Adrenal gland (tissue), 5 donors: ENCODE measurements around the gene TMCC2.

ENCODE experiments used
- CTCF ChIP-seq, 6 experiments: fragments of 450-650 bp in 4 of 6; fragments of 200-600 bp in 2 of 6; sonication (generic) in 1 of 6; IDR thresholded peaks; 1 replicate in 5 of 6; 2 replicates in 1 of 6; pipeline versions ENCODE4 v1.5.1 to v1.8.0; 2016 to 2021; ENCODE audit warnings: antibody characterized with exemption in 6 of 6, mild to moderate bottlenecking in 2 of 6, moderate library complexity in 1 of 6
- POLR2A ChIP-seq, 2 donors: fragments of 450-650 bp; IDR thresholded peaks; one replicate each; pipeline ENCODE4 v1.6.1; 2017; ENCODE audit warnings: antibody characterized with exemption in 2 of 2, mild to moderate bottlenecking in 2 of 2, moderate library complexity in 1 of 2
- donor health status: DM: no; HTN: no; CAD: no.

GRCh38 chr1:205240569-205240968 is 12.8 kb downstream of the TMCC2 start:
- no peak for TF ChIP-seq CTCF (IDR thresholded peaks at IDR 0.05)
- no peak for TF ChIP-seq POLR2A (IDR thresholded peaks at IDR 0.05)
